Caco-2 (cell line): ENCODE measurements around the gene AKR7A2. TPM values are rescaled to one million over a fixed set of nuclear protein-coding genes. Genes with fewer than 3 reads are reported as not detected.

Experiments
- BruUV-seq: library from RNA; stranded (reverse); fragments of 400-500 nt; replicated peaks from 2 replicates; lab custom pipeline; 2021; lab: Mats Ljungman, UMichigan
- CTCF ChIA-PET: fragments of 300-600 bp; sonication (Branson Sonifier 250); formaldehyde crosslinking; loops from one replicate; lab custom pipeline; 2022; ENCODE audit warnings: antibody characterized with exemption; lab: Charles Lee
- POLR2A ChIA-PET: fragments of 300-600 bp; sonication (Branson Sonifier 250); formaldehyde crosslinking; loops from one replicate; lab custom pipeline; 2022; ENCODE audit warnings: antibody characterized with exemption; lab: Charles Lee
- DNase-seq, 2 experiments: peaks; one replicate each; pipeline versions ENCODE4 v3.0.0 to v3.0.0-alpha.2; 2020 to 2022
- H3K27me3 ChIP-seq: replicated peaks from 2 replicates; pipeline ENCODE4 v1.6.0; 2011; ENCODE audit warnings: low read length; ENCODE audit not compliant: control insufficient read depth, insufficient read depth
- H3K36me3 ChIP-seq: 2 replicates; pipeline ENCODE4 v1.5.1; 2011; ENCODE audit warnings: low read length; ENCODE audit not compliant: control insufficient read depth, insufficient read depth
- H3K4me1 ChIP-seq: fragments of 250-450 bp; sonication (Bioruptor Pico); 2 replicates; pipeline ENCODE4 v1.5.1; 2020; ENCODE audit warnings: mild to moderate bottlenecking
- H3K4me3 ChIP-seq: 2 replicates; pipeline ENCODE4 v1.5.1; 2011; ENCODE audit warnings: low read depth, mild to moderate bottlenecking, control low read depth, low read length
- H3K9me3 ChIP-seq: fragments of 250-450 bp; sonication (Bioruptor Pico); 2 replicates; pipeline ENCODE4 v1.5.1; 2020; ENCODE audit warnings: mild to moderate bottlenecking, moderate library complexity
- H3K27ac Mint-ChIP-seq: one replicate; pipeline ENCODE4 v1.8.0; 2022; ENCODE audit warnings: mixed read lengths; ENCODE audit not compliant: unreplicated experiment
- H3K27me3 Mint-ChIP-seq: one replicate; pipeline ENCODE4 v1.8.0; 2022; ENCODE audit warnings: mixed read lengths; ENCODE audit not compliant: insufficient read depth, unreplicated experiment
- H3K36me3 Mint-ChIP-seq: one replicate; pipeline ENCODE4 v1.8.0; 2022; ENCODE audit warnings: mild to moderate bottlenecking, mixed read lengths; ENCODE audit not compliant: insufficient read depth, unreplicated experiment
- H3K4me1 Mint-ChIP-seq: one replicate; pipeline ENCODE4 v1.8.0; 2022; ENCODE audit warnings: low read depth, mixed read lengths; ENCODE audit not compliant: unreplicated experiment
- H3K4me3 Mint-ChIP-seq: one replicate; pipeline ENCODE4 v1.8.0; 2022; ENCODE audit warnings: mild to moderate bottlenecking, moderate library complexity, mixed read lengths; ENCODE audit not compliant: unreplicated experiment
- H3K9me3 Mint-ChIP-seq: one replicate; pipeline ENCODE4 v1.8.0; 2022; ENCODE audit warnings: mixed read lengths; ENCODE audit not compliant: unreplicated experiment
- intact Hi-C: fragments of 100-400 bp; cut with micrococcal nuclease; formaldehyde crosslinking; loops from one replicate; pipeline ENCODE4 v1.10.0; 2022; ENCODE audit not compliant: unreplicated experiment
- total RNA-seq: library from RNA; stranded (reverse); gene quantifications from 2 replicates; pipeline ENCODE4 v1.2.3, GENCODE V29; 2022
- TF ChIP-seq, protein P1 (sequence below), 2 experiments: fragments of 200-600 bp in 1 of 2; IDR thresholded peaks; 1 replicate in 1 of 2; 2 replicates in 1 of 2; pipeline versions ENCODE4 v1.5.1 to v1.8.0; 2011 to 2022; ENCODE audit warnings: antibody characterized with exemption in 1 of 2, control low read depth in 1 of 2, inconsistent platforms in 1 of 2, low read depth in 1 of 2, low read length in 1 of 2, mild to moderate bottlenecking in 1 of 2, moderate library complexity in 1 of 2; ENCODE audit not compliant: insufficient read depth in 1 of 2, severe bottlenecking in 1 of 2, unreplicated experiment in 1 of 2

Gene AKR7A2
- total RNA-seq, 1 experiment from 2014 or later, result 55.4 TPM

DNA sequence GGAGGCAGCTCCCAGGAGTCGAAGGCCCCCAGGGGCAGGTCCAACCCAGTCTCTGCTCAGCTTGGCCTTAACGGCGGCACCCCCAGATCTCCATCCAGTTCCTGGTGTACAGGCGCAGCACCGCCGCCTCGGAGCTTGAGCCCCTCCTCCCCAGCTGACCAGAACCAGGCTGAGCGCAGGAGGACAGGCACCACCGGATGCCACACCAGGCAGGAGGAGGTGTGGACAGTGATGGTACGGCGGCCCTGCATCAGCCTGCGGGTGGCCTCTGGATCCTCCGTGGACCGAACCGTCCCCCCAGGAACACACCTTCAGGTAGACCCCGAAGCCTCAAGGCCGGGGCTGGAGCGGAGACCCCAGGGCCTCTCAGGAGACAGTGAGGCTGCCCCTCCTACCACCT, 16.5 kb upstream of the AKR7A2 start:
- CTCF ChIA-PET, result no interaction called here
- no peak overlapping the region for H3K4me3 ChIP-seq
- DNase-seq, result no peak
- H3K36me3 ChIP-seq, result no peaks in the 10 kb centered on the region; the same call in 1 of the 2 replicates
- TF ChIP-seq, protein P1, sequence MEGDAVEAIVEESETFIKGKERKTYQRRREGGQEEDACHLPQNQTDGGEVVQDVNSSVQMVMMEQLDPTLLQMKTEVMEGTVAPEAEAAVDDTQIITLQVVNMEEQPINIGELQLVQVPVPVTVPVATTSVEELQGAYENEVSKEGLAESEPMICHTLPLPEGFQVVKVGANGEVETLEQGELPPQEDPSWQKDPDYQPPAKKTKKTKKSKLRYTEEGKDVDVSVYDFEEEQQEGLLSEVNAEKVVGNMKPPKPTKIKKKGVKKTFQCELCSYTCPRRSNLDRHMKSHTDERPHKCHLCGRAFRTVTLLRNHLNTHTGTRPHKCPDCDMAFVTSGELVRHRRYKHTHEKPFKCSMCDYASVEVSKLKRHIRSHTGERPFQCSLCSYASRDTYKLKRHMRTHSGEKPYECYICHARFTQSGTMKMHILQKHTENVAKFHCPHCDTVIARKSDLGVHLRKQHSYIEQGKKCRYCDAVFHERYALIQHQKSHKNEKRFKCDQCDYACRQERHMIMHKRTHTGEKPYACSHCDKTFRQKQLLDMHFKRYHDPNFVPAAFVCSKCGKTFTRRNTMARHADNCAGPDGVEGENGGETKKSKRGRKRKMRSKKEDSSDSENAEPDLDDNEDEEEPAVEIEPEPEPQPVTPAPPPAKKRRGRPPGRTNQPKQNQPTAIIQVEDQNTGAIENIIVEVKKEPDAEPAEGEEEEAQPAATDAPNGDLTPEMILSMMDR (IDR thresholded peaks at IDR 0.05; ENCODE audit: insufficient read depth in 1 of 2, low read depth in 1 of 2, low read length in 1 of 2, severe bottlenecking in 1 of 2, unreplicated experiment in 1 of 2), result no peak
- Mint-ChIP-seq H3K9me3 (no peaks in the 10 kb centered on the region), H3K4me1 (no peaks in the 10 kb centered on the region), H3K4me3 (no peak overlapping the region), H3K27ac (no peak overlapping the region), H3K27me3 (no peaks in the 10 kb centered on the region), H3K36me3 (peaks cover 22% of the 10 kb centered on the region)
- BruUV-seq, result no TSS peak
- intact Hi-C loops, result no loop called here
- H3K4me1 ChIP-seq, result no peaks in the 10 kb centered on the region
- H3K9me3 ChIP-seq, result no peaks in the 10 kb centered on the region
- POLR2A ChIA-PET, result no interaction called here
- no peaks in the 10 kb centered on the region for H3K27me3 ChIP-seq

DNA sequence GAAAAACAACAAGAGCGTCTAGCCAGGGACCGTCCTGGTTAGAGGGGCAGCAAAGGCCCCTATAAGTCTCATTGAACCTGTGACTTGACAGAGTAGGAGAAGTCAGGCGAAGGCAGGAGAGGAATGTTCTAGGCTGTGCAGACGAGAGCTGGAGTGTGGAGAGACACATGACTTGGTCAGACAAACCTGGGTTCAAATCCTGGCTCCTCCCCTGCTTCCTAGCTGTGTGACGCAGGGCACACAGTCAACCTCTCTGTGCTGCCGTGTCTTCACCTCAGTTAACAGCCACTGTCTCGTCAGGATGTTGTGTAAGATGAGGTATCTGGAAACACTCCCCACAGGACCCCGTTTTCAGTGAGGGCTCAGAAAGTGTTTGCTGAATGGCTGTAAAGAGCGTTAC, 15.8 kb upstream of the AKR7A2 start:
- no peak for DNase-seq
- Mint-ChIP-seq H3K4me1 (no peaks in the 10 kb centered on the region), H3K36me3 (peaks cover 22% of the 10 kb centered on the region), H3K9me3 (no peaks in the 10 kb centered on the region), H3K27ac (no peak overlapping the region), H3K27me3 (no peaks in the 10 kb centered on the region), H3K4me3 (no peak overlapping the region)
- BruUV-seq, result no TSS peak
- no peaks in the 10 kb centered on the region for H3K9me3 ChIP-seq
- H3K4me1 ChIP-seq, result no peaks in the 10 kb centered on the region
- TF ChIP-seq, protein P1 (IDR thresholded peaks at IDR 0.05; ENCODE audit: insufficient read depth in 1 of 2, low read depth in 1 of 2, low read length in 1 of 2, severe bottlenecking in 1 of 2, unreplicated experiment in 1 of 2), result no peak
- no peaks in the 10 kb centered on the region for H3K27me3 ChIP-seq
- H3K36me3 ChIP-seq, result no peaks in the 10 kb centered on the region; the same call in 1 of the 2 replicates
- intact Hi-C loops, result no loop called here
- CTCF ChIA-PET, result no interaction called here
- POLR2A ChIA-PET, result no interaction called here
- H3K4me3 ChIP-seq, result no peak overlapping the region

DNA sequence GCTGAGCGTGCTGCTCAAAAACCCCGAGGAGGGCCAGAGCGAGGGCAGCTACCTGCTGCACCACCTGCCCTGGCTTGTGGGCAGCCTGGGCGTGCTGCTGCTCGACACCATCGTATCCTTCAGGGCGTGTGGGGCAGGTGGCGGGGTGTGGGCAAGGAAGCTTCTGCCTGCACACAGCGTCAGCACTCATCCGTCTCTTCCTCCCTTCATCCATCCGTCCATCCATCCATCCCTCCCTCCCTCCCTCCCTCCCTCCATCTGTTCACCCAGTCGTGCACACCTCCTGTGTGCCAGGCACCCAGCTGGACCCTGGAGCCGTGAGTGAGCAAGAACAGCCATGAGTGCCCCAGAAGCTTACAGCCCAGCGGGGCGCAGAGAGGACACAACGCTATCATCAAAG, 15.4 kb upstream of the AKR7A2 start:
- Mint-ChIP-seq H3K9me3 (no peaks in the 10 kb centered on the region), H3K36me3 (peaks cover 26% of the 10 kb centered on the region), H3K27me3 (no peaks in the 10 kb centered on the region), H3K4me3 (no peak overlapping the region), H3K4me1 (no peaks in the 10 kb centered on the region), H3K27ac (no peak overlapping the region)
- no peak for DNase-seq
- ChIA-PET POLR2A (no interaction called here), CTCF (no interaction called here)
- TF ChIP-seq, protein P1 (IDR thresholded peaks at IDR 0.05; ENCODE audit: insufficient read depth in 1 of 2, low read depth in 1 of 2, low read length in 1 of 2, severe bottlenecking in 1 of 2, unreplicated experiment in 1 of 2), result no peak
- Histone ChIP-seq H3K4me1 (no peaks in the 10 kb centered on the region), H3K4me3 (no peak overlapping the region), H3K9me3 (no peaks in the 10 kb centered on the region), H3K36me3 (no peaks in the 10 kb centered on the region; the same call in 1 of the 2 replicates), H3K27me3 (no peaks in the 10 kb centered on the region)
- intact Hi-C loops, result no loop called here
- BruUV-seq, result no TSS peak
